Tibial nerve (tissue), 4 donors: Measurements from ENCODE around the gene CASP9. TPM values are rescaled to one million over a fixed set of nuclear protein-coding genes. Genes with fewer than 3 reads are reported as not detected.
"Not testable (repeated sequence)": the region's sequence is repeated elsewhere in the genome, so short reads cannot be mapped to it uniquely, and the experiment has no call there.

ENCODE experiments used
- DNase-seq, 2 donors: peaks; one replicate each; pipeline ENCODE4 v3.0.0-alpha.2; 2019; ENCODE audit warnings: low spot score in 2 of 2
- H3K27ac ChIP-seq, 4 donors: fragments of 200-600 bp; sonication (generic) in 3 of 4; one replicate each; pipeline ENCODE4 v1.5.1; 2017 to 2019; ENCODE audit warnings: mild to moderate bottlenecking in 1 of 4
- H3K27me3 ChIP-seq, 2 donors: fragments of 200-600 bp; sonication (generic) in 1 of 2; one replicate each; pipeline versions ENCODE4 v1.5.1 to v1.6.0; 2017 to 2019
- H3K36me3 ChIP-seq, 3 donors: fragments of 200-600 bp; sonication (generic); one replicate each; pipeline ENCODE4 v1.5.1; 2018 to 2019
- H3K4me1 ChIP-seq, 4 donors: fragments of 200-600 bp; sonication (generic) in 3 of 4; one replicate each; pipeline ENCODE4 v1.5.1; 2017 to 2019
- H3K4me3 ChIP-seq, 4 donors: fragments of 200-600 bp; sonication (generic) in 3 of 4; one replicate each; pipeline ENCODE4 v1.5.1; 2017 to 2019; ENCODE audit warnings: mild to moderate bottlenecking in 1 of 4, moderate library complexity in 1 of 4
- H3K9me3 ChIP-seq, 4 donors: fragments of 200-600 bp; sonication (generic) in 3 of 4; one replicate each; pipeline ENCODE4 v1.5.1; 2017 to 2019
- EP300 ChIP-seq, 2 donors: sonication (generic); formaldehyde crosslinking; IDR thresholded peaks; one replicate each; pipeline ENCODE4 v1.6.1; 2017; ENCODE audit warnings: antibody characterized with exemption in 2 of 2, mild to moderate bottlenecking in 1 of 2
- POLR2A ChIP-seq, 2 donors: fragments of 450-650 bp; IDR thresholded peaks; one replicate each; pipeline ENCODE4 v1.6.1; 2017; ENCODE audit warnings: antibody characterized with exemption in 2 of 2, mild to moderate bottlenecking in 2 of 2, moderate library complexity in 2 of 2
- WGBS, 2 donors: methylation state at CpG; one replicate each; pipeline ENCODE4 v1.1.5; 2018; 5-methylcytosine and 5-hydroxymethylcytosine counted together
- total RNA-seq, 4 donors: library from RNA; depleted of rRNA; stranded (reverse); fragments of >200 nt; gene quantifications; one replicate each; pipeline ENCODE4 v1.1.0, GENCODE V29; 2016
- TF ChIP-seq, protein P1 (sequence below), 5 experiments: fragments of 200-600 bp in 3 of 5; fragments of 450-650 bp in 2 of 5; sonication (generic) in 3 of 5; IDR thresholded peaks; one replicate each; pipeline ENCODE4 v1.5.1; 2016 to 2019; ENCODE audit warnings: antibody characterized with exemption in 5 of 5, mild to moderate bottlenecking in 3 of 5, moderate library complexity in 2 of 5

Gene CASP9
- total RNA-seq, 4 donors from 2014 or later = 39.6 to 82.8 (median 51.7) TPM

DNA sequence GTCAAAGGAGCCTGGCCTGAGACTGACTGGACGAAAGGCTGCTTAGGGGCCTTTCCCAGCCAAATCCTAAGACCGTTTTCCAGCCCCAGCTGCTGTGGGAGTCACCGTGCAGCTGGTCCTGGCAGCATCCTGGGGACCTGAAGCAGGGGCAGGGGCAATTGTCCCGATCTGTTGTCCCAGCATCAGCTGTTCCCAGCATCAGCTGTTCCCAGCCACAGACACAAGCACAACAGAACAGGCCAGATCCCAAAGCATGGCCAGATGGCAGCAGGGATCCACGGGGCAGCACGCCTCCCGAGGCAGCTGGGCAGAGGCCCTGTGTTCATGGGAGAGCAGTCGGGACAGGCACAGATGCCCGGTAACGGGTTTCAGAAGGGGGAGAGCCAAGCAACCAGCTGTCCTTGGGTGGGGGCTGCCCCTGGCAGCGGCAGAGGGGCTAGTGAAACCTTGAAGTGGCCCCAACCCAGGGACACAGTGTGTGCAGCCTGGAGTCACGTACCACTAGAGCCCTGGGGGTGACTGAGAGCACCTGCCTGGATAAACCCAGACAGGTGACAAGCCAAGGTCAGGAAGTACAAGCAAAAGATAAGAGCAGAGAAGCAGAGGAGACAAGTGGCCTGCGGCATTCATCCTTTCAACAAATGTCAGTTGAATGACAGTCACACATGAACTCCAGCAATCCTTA, 34.8 kb downstream of the CASP9 start:
- H3K27ac ChIP-seq = no peak overlapping the region
- 74 to 78% methylated on average over 13 of the region's 13 CpGs for WGBS, 2 donors

DNA sequence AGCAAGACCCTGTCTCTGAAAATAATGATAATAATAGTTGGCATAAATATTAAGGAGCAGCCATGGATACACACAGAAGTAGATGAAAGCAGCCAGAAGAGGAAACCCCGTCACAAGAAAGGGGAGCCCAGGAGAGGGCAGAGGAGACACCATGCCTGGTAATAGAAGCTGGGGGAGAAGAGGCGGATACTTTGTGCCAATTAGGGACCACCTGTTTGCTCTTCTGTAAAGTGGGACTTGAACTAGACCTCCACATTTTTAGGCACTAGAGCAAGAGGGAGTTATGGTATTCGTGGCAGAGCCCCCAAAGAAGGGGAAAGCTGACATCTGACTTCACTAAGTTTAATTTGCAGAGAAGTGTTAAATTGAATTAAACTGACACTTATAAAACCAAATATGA, 35.6 kb downstream of the CASP9 start:
- Histone ChIP-seq H3K36me3 (peaks cover 0 to 93% (median 0%) of the 10 kb centered on the region in 3 donors), H3K27me3 (no peaks in the 10 kb centered on the region), H3K4me1 (no peaks in the 10 kb centered on the region), H3K9me3 (peaks cover 0 to 8% (median 0%) of the 10 kb centered on the region in 4 donors), H3K4me3 (no peak overlapping the region), H3K27ac (no peak overlapping the region)
- 91 to 92% methylated on average over 3 of the region's 3 CpGs for WGBS, 2 donors
- DNase-seq = no peak
- TF ChIP-seq, protein P1, sequence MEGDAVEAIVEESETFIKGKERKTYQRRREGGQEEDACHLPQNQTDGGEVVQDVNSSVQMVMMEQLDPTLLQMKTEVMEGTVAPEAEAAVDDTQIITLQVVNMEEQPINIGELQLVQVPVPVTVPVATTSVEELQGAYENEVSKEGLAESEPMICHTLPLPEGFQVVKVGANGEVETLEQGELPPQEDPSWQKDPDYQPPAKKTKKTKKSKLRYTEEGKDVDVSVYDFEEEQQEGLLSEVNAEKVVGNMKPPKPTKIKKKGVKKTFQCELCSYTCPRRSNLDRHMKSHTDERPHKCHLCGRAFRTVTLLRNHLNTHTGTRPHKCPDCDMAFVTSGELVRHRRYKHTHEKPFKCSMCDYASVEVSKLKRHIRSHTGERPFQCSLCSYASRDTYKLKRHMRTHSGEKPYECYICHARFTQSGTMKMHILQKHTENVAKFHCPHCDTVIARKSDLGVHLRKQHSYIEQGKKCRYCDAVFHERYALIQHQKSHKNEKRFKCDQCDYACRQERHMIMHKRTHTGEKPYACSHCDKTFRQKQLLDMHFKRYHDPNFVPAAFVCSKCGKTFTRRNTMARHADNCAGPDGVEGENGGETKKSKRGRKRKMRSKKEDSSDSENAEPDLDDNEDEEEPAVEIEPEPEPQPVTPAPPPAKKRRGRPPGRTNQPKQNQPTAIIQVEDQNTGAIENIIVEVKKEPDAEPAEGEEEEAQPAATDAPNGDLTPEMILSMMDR (IDR thresholded peaks at IDR 0.05) = no peak
- TF ChIP-seq POLR2A (IDR thresholded peaks at IDR 0.05) = no peak
- no peak for TF ChIP-seq EP300 (IDR thresholded peaks at IDR 0.05)

More for the DNA sequence above, 34.8 kb downstream of the CASP9 start:
- Histone ChIP-seq H3K27me3 (no peaks in the 10 kb centered on the region), H3K4me1 (no peaks in the 10 kb centered on the region), H3K9me3 (peaks cover 0 to 8% (median 0%) of the 10 kb centered on the region in 4 donors), H3K36me3 (peaks cover 0 to 95% (median 0%) of the 10 kb centered on the region in 3 donors), H3K4me3 (no peak overlapping the region)
- TF ChIP-seq POLR2A (IDR thresholded peaks at IDR 0.05) (no peak), EP300 (IDR thresholded peaks at IDR 0.05) (no peak)
- DNase-seq = no peak

DNA sequence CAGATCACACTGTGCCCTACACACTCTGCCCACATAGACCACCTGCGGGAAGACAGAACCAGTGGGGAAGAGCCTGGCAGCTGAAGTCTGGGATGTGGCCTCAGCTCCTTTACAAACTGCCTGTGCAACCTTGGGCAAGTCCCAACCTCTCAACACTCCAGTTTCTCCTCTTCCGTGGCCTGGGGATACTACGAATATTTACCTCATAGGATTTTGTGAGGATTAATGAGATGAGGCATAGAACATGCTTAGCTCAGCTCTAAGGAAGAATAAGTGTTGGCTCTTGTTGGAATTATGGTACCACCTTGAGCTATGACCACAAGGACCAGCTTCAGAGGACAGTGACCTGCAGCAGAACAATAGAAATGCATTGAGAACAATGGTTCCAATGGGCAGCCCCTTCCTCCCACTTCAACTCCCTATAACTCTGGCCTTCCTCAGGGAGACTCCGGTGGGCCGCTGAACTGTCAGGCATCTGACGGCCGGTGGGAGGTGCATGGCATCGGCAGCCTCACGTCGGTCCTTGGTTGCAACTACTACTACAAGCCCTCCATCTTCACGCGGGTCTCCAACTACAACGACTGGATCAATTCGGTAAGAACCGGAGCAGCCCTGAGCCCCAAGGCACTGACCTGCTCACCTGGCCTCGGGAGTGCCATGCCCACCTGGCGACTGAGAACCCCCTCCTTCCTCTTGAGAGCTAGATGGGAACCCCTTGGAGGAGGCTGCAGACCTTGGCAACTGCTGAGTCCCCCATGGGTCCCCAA, 37.0 kb downstream of the CASP9 start:
- DNase-seq, H3K27ac ChIP-seq, H3K4me1 ChIP-seq, H3K4me3 ChIP-seq, H3K9me3 ChIP-seq, H3K27me3 ChIP-seq: not testable (repeated sequence)
- WGBS, 2 donors = 94 to 96% methylated on average over 10 to 17 of the region's 17 CpGs
- peaks cover 0 to 79% (median 0%) of the 10 kb centered on the region in 3 donors for H3K36me3 ChIP-seq

DNA sequence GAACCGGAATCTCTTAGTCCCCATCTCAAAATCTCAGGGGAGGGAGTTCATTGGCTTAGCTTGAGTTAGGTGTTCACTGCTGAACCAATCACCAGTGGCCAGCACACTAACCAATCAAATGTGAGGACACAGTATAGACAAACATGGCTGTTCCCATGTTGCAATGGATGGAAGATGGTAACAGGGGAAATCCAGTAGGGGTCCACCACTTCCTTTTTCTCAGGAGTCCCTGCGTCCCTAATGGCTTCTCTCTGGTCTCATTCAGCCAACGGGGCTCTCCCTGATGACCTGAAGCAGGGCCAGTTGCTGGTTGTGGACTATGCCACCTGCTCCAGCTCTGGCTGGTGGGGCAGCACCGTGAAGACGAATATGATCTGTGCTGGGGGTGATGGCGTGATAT, 38.4 kb downstream of the CASP9 start:
- TF ChIP-seq POLR2A (IDR thresholded peaks at IDR 0.05) (no peak), EP300 (IDR thresholded peaks at IDR 0.05) (no peak)
- TF ChIP-seq, protein P1 (IDR thresholded peaks at IDR 0.05) = no peak
- WGBS, 2 donors = 92% methylated on average over 6 of the region's 6 CpGs
- no peak overlapping the region for H3K27ac ChIP-seq

DNA sequence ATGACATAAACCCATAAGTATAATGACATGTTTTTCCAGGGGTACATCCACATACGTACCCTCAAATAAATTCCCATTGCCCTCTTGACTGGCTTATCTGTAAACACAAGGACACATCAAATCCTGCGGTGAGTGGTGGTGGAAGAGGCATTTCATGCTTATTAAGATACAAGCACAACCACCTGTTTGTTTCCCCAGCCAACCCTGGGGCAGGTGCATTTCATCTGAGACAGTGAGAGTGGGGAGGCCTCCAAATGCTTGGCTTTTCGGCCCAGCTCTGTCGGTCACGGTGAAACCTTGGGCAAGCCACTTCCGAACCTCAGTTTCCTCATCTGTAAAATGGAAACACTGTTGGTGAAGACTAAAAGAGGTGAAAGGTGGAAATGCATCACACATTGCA, 39.6 kb downstream of the CASP9 start:
- 86 to 87% methylated on average over 6 of the region's 6 CpGs for WGBS, 2 donors
- not testable (repeated sequence) for H3K27ac ChIP-seq, H3K4me1 ChIP-seq, DNase-seq, H3K4me3 ChIP-seq, H3K27me3 ChIP-seq, H3K9me3 ChIP-seq
- peaks cover 0 to 53% (median 0%) of the 10 kb centered on the region in 3 donors for H3K36me3 ChIP-seq

More for the DNA sequence above, 38.4 kb downstream of the CASP9 start:
- H3K27me3 ChIP-seq = no peaks in the 10 kb centered on the region
- no peak for DNase-seq
- no peaks in the 10 kb centered on the region for H3K4me1 ChIP-seq
- no peak overlapping the region for H3K4me3 ChIP-seq
- H3K9me3 ChIP-seq = peaks cover 0 to 4% (median 0%) of the 10 kb centered on the region in 4 donors
- H3K36me3 ChIP-seq = peaks cover 0 to 65% (median 0%) of the 10 kb centered on the region in 3 donors

DNA sequence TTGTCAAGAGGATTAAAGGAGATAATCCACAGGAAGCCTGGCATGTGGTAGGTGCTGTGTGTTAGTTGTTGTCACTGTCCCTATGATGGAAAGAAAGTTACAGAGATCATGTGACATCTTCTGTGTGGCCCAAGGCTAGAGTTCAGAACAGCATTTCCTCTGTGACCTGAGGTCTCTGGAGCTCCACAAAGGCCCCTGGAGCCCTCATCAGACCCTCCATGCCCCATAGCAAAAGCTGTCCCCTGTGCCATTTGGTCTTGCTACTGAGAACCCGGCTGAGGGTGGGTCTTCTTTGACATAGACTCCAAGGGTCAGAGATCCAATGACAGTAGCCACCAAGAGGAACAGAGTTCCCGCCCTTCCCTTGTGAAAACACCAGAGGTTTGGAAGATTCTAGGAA, 40.0 kb downstream of the CASP9 start:
- no peaks in the 10 kb centered on the region for H3K27me3 ChIP-seq
- no peak overlapping the region for H3K4me3 ChIP-seq
- H3K4me1 ChIP-seq = no peaks in the 10 kb centered on the region
- TF ChIP-seq POLR2A (IDR thresholded peaks at IDR 0.05) = no peak
- TF ChIP-seq, protein P1 (IDR thresholded peaks at IDR 0.05) = no peak
- no peak for TF ChIP-seq EP300 (IDR thresholded peaks at IDR 0.05)
- no peak overlapping the region for H3K27ac ChIP-seq
- WGBS, 2 donors = 76 to 79% methylated on average over 2 of the region's 2 CpGs
- no peak for DNase-seq
- no peaks in the 10 kb centered on the region for H3K9me3 ChIP-seq
- peaks cover 0 to 49% (median 0%) of the 10 kb centered on the region in 3 donors for H3K36me3 ChIP-seq

DNA sequence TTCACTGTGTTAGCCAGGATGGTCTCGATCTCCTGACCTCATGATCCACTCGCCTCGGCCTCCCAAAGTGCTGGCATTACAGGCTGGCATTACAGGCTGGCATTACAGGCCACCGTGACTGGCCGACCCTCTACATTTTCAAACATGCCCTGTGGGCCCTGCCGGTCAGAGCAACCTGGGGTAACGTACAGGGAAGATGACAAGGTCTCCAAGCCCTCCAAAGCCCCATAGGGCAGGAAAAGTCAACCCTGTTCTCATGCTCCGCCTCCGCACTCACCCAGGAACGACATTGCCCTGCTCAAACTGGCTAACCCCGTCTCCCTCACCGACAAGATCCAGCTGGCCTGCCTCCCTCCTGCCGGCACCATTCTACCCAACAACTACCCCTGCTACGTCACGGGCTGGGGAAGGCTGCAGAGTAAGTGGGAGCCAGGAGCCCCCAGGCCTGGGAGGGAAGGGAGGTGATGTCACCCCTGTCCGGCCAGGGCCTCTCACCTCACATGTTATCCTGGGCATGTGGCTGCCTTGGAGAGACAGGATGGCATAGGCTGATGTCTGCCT, 41.0 kb downstream of the CASP9 start:
- 75 to 88% methylated on average over 16 of the region's 16 CpGs for WGBS, 2 donors
- DNase-seq = not testable (repeated sequence)

DNA sequence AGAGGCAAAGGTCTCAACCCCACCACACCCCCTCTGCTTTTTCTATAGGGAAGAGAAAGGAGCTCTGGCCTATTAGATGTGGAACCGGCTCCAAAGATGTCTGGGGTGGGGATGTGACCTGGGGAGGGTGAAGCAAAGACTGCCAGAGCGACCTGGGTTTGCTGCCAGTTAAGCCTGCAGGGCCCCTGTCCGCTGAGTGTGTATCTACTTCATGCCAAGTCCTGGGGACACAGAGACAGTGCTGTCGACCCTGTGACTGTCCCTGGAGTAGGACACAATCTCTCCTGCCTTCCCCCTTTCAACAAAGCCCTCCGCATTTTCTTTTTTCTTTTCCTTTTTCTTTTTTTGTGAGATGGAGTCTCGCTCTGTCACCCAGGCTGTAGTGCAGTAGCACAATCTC, 41.6 kb downstream of the CASP9 start:
- not testable (repeated sequence) for DNase-seq, H3K4me1 ChIP-seq, H3K27me3 ChIP-seq, H3K27ac ChIP-seq, H3K4me3 ChIP-seq, H3K9me3 ChIP-seq
- peaks cover 0 to 35% (median 0%) of the 10 kb centered on the region in 3 donors for H3K36me3 ChIP-seq
- 82 to 88% methylated on average over 6 of the region's 6 CpGs for WGBS, 2 donors

More for the DNA sequence above, 41.0 kb downstream of the CASP9 start:
- peaks cover 0 to 41% (median 0%) of the 10 kb centered on the region in 3 donors for H3K36me3 ChIP-seq
- not testable (repeated sequence) for H3K27ac ChIP-seq, H3K27me3 ChIP-seq, H3K4me1 ChIP-seq, H3K9me3 ChIP-seq, H3K4me3 ChIP-seq
